ENCODE measurements around the gene TRPC3. TPM values are rescaled to one million over a fixed set of nuclear protein-coding genes. Genes with fewer than 3 reads are reported as not detected.

The TRPC3 gene
- total RNA-seq, 2 donors from 2014 or later = 0.26 TPM; not detected in 1

- TF ChIP-seq CTCF (IDR thresholded peaks at IDR 0.05) (no peak), POLR2A (IDR thresholded peaks at IDR 0.05) (no peak)
- DNase-seq (no peak), ATAC-seq (no peak)
- no peak overlapping the region for H3K4me3 ChIP-seq
- intact Hi-C loops (cut with DNase I) = no loop called here
- H3K9me3 ChIP-seq = no peaks in the 10 kb centered on the region
- no peaks in the 10 kb centered on the region for H3K4me1 ChIP-seq
- H3K36me3 ChIP-seq (replicated peaks in 1 of 2; ENCODE audit: insufficient read depth in 1 of 2, low read depth in 2 of 2) = no peaks in the 10 kb centered on the region
- H3K27me3 ChIP-seq = no peaks in the 10 kb centered on the region
- H3K27ac ChIP-seq = no peak overlapping the region
These were observed 40.1 kb upstream of the TRPC3 start for GRCh38 chr4:121991968-121992367.

GRCh38 chr4:121990489-121990888 is 38.6 kb upstream of the TRPC3 start:
- no peak overlapping the region for H3K27ac ChIP-seq
- intact Hi-C loops (cut with DNase I) = no loop called here
- ATAC-seq (no peak), DNase-seq (no peak)
- no peak overlapping the region for H3K4me3 ChIP-seq
- H3K36me3 ChIP-seq (replicated peaks in 1 of 2; ENCODE audit: insufficient read depth in 1 of 2, low read depth in 2 of 2) = no peaks in the 10 kb centered on the region
- no peaks in the 10 kb centered on the region for H3K27me3 ChIP-seq
- no peaks in the 10 kb centered on the region for H3K4me1 ChIP-seq
- no peaks in the 10 kb centered on the region for H3K9me3 ChIP-seq
- TF ChIP-seq POLR2A (IDR thresholded peaks at IDR 0.05) (no peak), CTCF (IDR thresholded peaks at IDR 0.05) (no peak)
- 52 to 59% methylated on average over 6 of the region's 6 CpGs for WGBS, 2 donors

DNA sequence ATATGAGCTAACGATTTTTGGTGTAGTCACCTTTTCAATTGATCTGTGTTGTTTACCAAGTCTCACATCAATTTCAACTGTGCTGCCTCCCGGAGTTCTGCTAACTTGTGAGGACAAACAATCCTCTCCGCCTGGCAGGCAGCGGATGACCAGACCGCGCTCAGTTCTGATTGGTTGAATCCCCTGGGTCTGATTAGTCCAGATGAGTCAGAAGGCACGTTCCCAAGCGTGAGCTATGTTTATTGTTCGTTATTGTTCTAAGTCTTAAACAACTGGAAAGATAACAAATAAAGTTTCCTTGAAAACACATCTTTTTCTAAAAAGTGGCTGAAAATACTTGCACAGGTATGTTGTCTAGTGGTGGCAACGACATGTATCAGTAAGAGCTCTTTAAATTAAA is 37.9 kb upstream of the TRPC3 start:
- ATAC-seq (no peak), DNase-seq (no peak)
- Histone ChIP-seq H3K9me3 (no peaks in the 10 kb centered on the region), H3K27me3 (no peaks in the 10 kb centered on the region), H3K36me3 (replicated peaks in 1 of 2; ENCODE audit: insufficient read depth in 1 of 2, low read depth in 2 of 2) (no peaks in the 10 kb centered on the region), H3K27ac (no peak overlapping the region), H3K4me1 (no peaks in the 10 kb centered on the region), H3K4me3 (no peak overlapping the region)
- WGBS, 2 donors = 12 to 15% methylated on average over 10 of the region's 10 CpGs
- intact Hi-C loops (cut with DNase I) = no loop called here
- TF ChIP-seq POLR2A (IDR thresholded peaks at IDR 0.05) (no peak), CTCF (IDR thresholded peaks at IDR 0.05) (no peak)

GRCh38 chr4:121988950-121989349 is 37.1 kb upstream of the TRPC3 start:
- H3K4me1 ChIP-seq = no peaks in the 10 kb centered on the region
- intact Hi-C loops (cut with DNase I) = no loop called here
- H3K36me3 ChIP-seq (replicated peaks in 1 of 2; ENCODE audit: insufficient read depth in 1 of 2, low read depth in 2 of 2) = no peaks in the 10 kb centered on the region
- no peak for DNase-seq
- H3K27ac ChIP-seq = no peak overlapping the region
- no peaks in the 10 kb centered on the region for H3K9me3 ChIP-seq
- ATAC-seq = no peak
- no peak overlapping the region for H3K4me3 ChIP-seq
- no peaks in the 10 kb centered on the region for H3K27me3 ChIP-seq
- WGBS, 2 donors = 54 to 60% methylated on average over 1 of the region's 1 CpG
- no peak for TF ChIP-seq POLR2A (IDR thresholded peaks at IDR 0.05)
- no peak for TF ChIP-seq CTCF (IDR thresholded peaks at IDR 0.05)

DNA sequence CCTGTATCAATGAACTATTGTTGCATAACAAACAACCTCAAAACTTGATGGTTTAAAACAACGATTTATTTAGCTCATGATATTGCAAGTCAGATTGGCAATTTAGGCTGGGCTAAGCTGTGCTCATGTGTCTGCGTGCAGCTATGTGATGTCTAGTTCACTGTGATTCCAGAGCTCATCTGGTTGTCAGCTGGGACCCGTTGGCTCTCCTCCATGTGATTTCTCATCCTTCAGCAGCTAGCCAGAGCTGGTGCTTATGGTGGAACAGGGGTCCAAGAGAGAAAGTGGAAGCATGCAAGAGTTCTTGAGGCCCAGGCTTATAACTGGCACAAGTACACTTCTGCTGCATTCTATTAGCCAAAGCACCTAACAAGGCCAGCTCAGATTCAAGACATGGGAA is 28.8 kb upstream of the TRPC3 start:
- Histone ChIP-seq H3K27me3 (no peaks in the 10 kb centered on the region), H3K36me3 (replicated peaks in 1 of 2; ENCODE audit: insufficient read depth in 1 of 2, low read depth in 2 of 2) (no peaks in the 10 kb centered on the region), H3K27ac (no peak overlapping the region), H3K9me3 (no peaks in the 10 kb centered on the region), H3K4me3 (no peak overlapping the region), H3K4me1 (no peaks in the 10 kb centered on the region)
- intact Hi-C loops (cut with DNase I) = no loop called here
- no peak for DNase-seq
- TF ChIP-seq POLR2A (IDR thresholded peaks at IDR 0.05) (no peak), CTCF (IDR thresholded peaks at IDR 0.05) (no peak)
- no peak for ATAC-seq
- WGBS, 2 donors = 38 to 62% methylated on average over 3 of the region's 3 CpGs
